GM12892 (cell line): ENCODE measurements around the gene CCL15.

ENCODE experiments used
- POLR2A ChIP-seq: IDR thresholded peaks from 2 replicates; pipeline ENCODE4 v1.6.1; 2011; ENCODE audit warnings: low read depth, low read length, control low read depth
- POLR2AphosphoS5 ChIP-seq: IDR thresholded peaks from 2 replicates; pipeline ENCODE4 v1.6.1; 2011; ENCODE audit warnings: low read depth, low read length, control low read depth
- TAF1 ChIP-seq: IDR thresholded peaks from 2 replicates; pipeline ENCODE4 v1.6.1; 2011; ENCODE audit warnings: low read depth, mild to moderate bottlenecking, control low read depth, low read length, borderline replicate concordance

DNA sequence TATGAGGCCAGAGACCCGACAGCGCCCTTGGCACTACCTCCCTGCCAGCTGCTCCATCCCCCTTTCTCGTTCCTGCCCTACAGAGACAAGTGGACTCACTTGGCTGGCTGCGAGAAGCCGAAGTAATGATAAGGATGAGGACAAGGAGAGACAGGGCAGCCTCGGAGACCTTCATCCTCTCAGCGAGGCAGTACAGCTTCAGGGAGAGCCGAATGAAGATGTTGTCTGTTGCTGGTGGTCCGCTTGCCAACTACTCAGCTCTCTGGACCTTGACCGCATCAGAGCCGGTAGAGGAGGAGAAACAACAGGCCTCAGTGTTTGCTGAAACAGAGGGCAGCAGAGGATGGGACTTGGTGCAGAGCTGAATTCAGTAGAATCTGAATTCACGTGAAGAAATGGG is 20.1 kb downstream of the CCL15 start, which contains the start of gene CCL16:
- TF ChIP-seq POLR2A = no peak
- no peak for TF ChIP-seq POLR2AphosphoS5
- TF ChIP-seq TAF1 = no peak
